ENCODE data around the gene RAB3IL1. TPM values are rescaled to one million over a fixed set of nuclear protein-coding genes. Genes with fewer than 3 reads are reported as not detected.
A peak's percentile ranks its signal among the peaks of the same experiment; 100 is the strongest.

Gene RAB3IL1
- total RNA-seq, 1 experiment from 2014 or later: 7.9 TPM

DNA sequence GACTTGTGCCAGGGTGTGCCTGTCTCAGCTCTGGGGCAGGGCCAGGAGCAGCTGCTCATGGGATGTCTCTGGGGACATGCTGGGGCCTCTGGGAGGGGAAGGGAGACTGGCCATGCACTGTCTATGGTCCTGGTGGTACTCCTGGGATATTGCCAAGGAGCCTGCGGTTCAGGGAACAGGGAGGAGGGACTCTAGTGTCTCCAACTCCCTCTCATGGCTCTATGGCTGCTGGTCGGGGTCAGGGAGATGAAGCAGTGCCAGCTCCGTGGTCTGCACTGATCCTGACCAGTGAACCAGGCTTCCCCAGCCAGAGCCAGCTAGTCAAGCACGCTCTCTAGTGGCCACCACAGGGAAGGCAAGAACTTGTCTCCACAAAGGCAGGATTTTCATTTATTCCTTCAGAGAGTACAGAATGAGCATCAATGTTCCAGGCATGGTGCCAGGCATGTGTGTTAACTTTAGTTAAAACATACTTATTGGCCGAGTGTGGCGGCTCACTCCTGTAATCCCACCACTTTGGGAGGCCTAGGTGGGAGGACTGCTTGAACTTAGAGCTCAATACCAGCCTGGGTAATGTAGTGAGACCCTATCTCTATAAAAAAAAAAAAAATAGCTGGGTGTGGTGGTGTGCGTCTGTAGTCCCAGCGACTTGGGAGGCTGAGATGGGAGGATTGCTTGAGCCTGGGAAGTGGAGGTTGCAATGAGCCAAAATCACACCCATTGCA is 30.3 kb upstream of the RAB3IL1 start:
- H2AFZ ChIP-seq (ENCODE audit: low read length): peak overlapping the region; percentile 33
- POLR2A ChIA-PET (ENCODE audit: unreplicated experiment): no interaction called here
- peak; percentile 92 for DNase-seq

GRCh38 chr11:61946894-61947293 is 29.5 kb upstream of the RAB3IL1 start:
- Histone ChIP-seq H2AFZ (ENCODE audit: low read length) (no peak overlapping the region), H3K4me1 (ENCODE audit: insufficient read depth, low read length) (peaks cover 7% of the 10 kb centered on the region; the same call in 1 of the 2 replicates), H3K4me3 (ENCODE audit: low read length) (no peak overlapping the region), H3K36me3 (ENCODE audit: low read depth, low read length) (no peaks in the 10 kb centered on the region), H3K27ac (ENCODE audit: low read length) (no peak overlapping the region), H3K4me2 (ENCODE audit: low read length) (no peak overlapping the region), H3K9me2 (replicated peaks; ENCODE audit: low read length) (no peaks in the 10 kb centered on the region), H4K20me1 (ENCODE audit: low read length) (no peaks in the 10 kb centered on the region), H3K27me3 (ENCODE audit: low read length) (no peaks in the 10 kb centered on the region), H3K9ac (ENCODE audit: low read length) (no peak overlapping the region), H3K79me2 (ENCODE audit: low read length) (no peaks in the 10 kb centered on the region), H3K9me3 (ENCODE audit: low read length) (0 out of 2 replicates have a peak, but pooled peaks cover 5% of the 10 kb centered on the region), H3F3A (ENCODE audit: low read length, unreplicated experiment) (no peaks in the 10 kb centered on the region)
- BruUV-seq (replicated peaks): no TSS peak
- ChIA-PET POLR2A (ENCODE audit: unreplicated experiment) (interaction anchor here (0.5 kb wide), 1 partner anchor 21 kb away, joined by 11 read pairs; the partner anchor contains the start of gene FTH1), CTCF (interaction anchor here (0.5 to 2.3 kb wide), 7 partner anchors 45 to 320 kb away, joined by 3 to 24 read pairs (median 10); no protein-coding TSS in a partner anchor)
- intact Hi-C loops (cut with micrococcal nuclease): loop anchor here (1.0 to 2.0 kb wide), 5 partner anchors 48 to 162 kb away; no protein-coding TSS in a partner anchor
- DNase-seq (no peak), ATAC-seq (no peak)
- TF ChIP-seq, protein P1, sequence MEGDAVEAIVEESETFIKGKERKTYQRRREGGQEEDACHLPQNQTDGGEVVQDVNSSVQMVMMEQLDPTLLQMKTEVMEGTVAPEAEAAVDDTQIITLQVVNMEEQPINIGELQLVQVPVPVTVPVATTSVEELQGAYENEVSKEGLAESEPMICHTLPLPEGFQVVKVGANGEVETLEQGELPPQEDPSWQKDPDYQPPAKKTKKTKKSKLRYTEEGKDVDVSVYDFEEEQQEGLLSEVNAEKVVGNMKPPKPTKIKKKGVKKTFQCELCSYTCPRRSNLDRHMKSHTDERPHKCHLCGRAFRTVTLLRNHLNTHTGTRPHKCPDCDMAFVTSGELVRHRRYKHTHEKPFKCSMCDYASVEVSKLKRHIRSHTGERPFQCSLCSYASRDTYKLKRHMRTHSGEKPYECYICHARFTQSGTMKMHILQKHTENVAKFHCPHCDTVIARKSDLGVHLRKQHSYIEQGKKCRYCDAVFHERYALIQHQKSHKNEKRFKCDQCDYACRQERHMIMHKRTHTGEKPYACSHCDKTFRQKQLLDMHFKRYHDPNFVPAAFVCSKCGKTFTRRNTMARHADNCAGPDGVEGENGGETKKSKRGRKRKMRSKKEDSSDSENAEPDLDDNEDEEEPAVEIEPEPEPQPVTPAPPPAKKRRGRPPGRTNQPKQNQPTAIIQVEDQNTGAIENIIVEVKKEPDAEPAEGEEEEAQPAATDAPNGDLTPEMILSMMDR (conservative IDR thresholded peaks at IDR 0.05; ENCODE audit: low read depth, low read length): no peak
- TF ChIP-seq EZH2 (IDR thresholded peaks at IDR 0.05; ENCODE audit: low read length, unreplicated experiment) (no peak), EZH2phosphoT487 (IDR thresholded peaks at IDR 0.05; ENCODE audit: borderline replicate concordance, low read length) (no peak)

More for the DNA sequence above, 30.3 kb upstream of the RAB3IL1 start:
- TF ChIP-seq EZH2phosphoT487 (IDR thresholded peaks at IDR 0.05; ENCODE audit: borderline replicate concordance, low read length): no peak
- TF ChIP-seq, protein P1 (conservative IDR thresholded peaks at IDR 0.05; ENCODE audit: low read depth, low read length): peak; percentile 97
- Histone ChIP-seq H3K9me2 (replicated peaks; ENCODE audit: low read length) (no peaks in the 10 kb centered on the region), H4K20me1 (ENCODE audit: low read length) (no peaks in the 10 kb centered on the region), H3K4me1 (ENCODE audit: insufficient read depth, low read length) (peaks cover 7% of the 10 kb centered on the region; the same call in 1 of the 2 replicates), H3K27ac (ENCODE audit: low read length) (no peak overlapping the region), H3F3A (ENCODE audit: low read length, unreplicated experiment) (no peaks in the 10 kb centered on the region), H3K9ac (ENCODE audit: low read length) (no peak overlapping the region), H3K79me2 (ENCODE audit: low read length) (no peaks in the 10 kb centered on the region), H3K4me2 (ENCODE audit: low read length) (no peak overlapping the region), H3K36me3 (ENCODE audit: low read depth, low read length) (no peaks in the 10 kb centered on the region), H3K9me3 (ENCODE audit: low read length) (0 out of 2 replicates have a peak, but pooled peaks cover 5% of the 10 kb centered on the region), H3K4me3 (ENCODE audit: low read length) (no peak overlapping the region), H3K27me3 (ENCODE audit: low read length) (no peaks in the 10 kb centered on the region)
- no TSS peak for BruUV-seq (replicated peaks)
- CTCF ChIA-PET: interaction anchor here (0.5 to 2.3 kb wide), 14 partner anchors 20 to 321 kb away, joined by 3 to 24 read pairs (median 3); no protein-coding TSS in a partner anchor
- peak; percentile 85 for ATAC-seq
- intact Hi-C loops (cut with micrococcal nuclease): loop anchor here (1.0 to 2.0 kb wide), 6 partner anchors 48 to 161 kb away; no protein-coding TSS in a partner anchor

- POLR2A ChIA-PET (ENCODE audit: unreplicated experiment): no interaction called here
- Histone ChIP-seq H3K9me3 (ENCODE audit: low read length) (0 out of 2 replicates have a peak, but pooled peaks cover 5% of the 10 kb centered on the region), H3K27me3 (ENCODE audit: low read length) (no peaks in the 10 kb centered on the region), H3K9ac (ENCODE audit: low read length) (no peak overlapping the region), H3K36me3 (ENCODE audit: low read depth, low read length) (no peaks in the 10 kb centered on the region), H3K27ac (ENCODE audit: low read length) (no peak overlapping the region), H3K9me2 (replicated peaks; ENCODE audit: low read length) (no peaks in the 10 kb centered on the region), H4K20me1 (ENCODE audit: low read length) (no peaks in the 10 kb centered on the region), H3K79me2 (ENCODE audit: low read length) (no peaks in the 10 kb centered on the region), H2AFZ (ENCODE audit: low read length) (no peak overlapping the region), H3F3A (ENCODE audit: low read length, unreplicated experiment) (no peaks in the 10 kb centered on the region), H3K4me3 (ENCODE audit: low read length) (no peak overlapping the region), H3K4me1 (ENCODE audit: insufficient read depth, low read length) (peaks cover 7% of the 10 kb centered on the region; the same call in 1 of the 2 replicates), H3K4me2 (ENCODE audit: low read length) (no peak overlapping the region)
- no TSS peak for BruUV-seq (replicated peaks)
- CTCF ChIA-PET: no interaction called here
- intact Hi-C loops (cut with micrococcal nuclease): no loop called here
- TF ChIP-seq, protein P1 (conservative IDR thresholded peaks at IDR 0.05; ENCODE audit: low read depth, low read length): no peak
- TF ChIP-seq EZH2phosphoT487 (IDR thresholded peaks at IDR 0.05; ENCODE audit: borderline replicate concordance, low read length) (no peak), EZH2 (IDR thresholded peaks at IDR 0.05; ENCODE audit: low read length, unreplicated experiment) (no peak)
- DNase-seq (no peak), ATAC-seq (no peak)
Measured at GRCh38 chr11:61945191-61945590, 27.8 kb upstream of the RAB3IL1 start.
